Activated gamma-delta T cell (primary cell): ENCODE results near the gene SLC38A2.
"Not testable (repeated sequence)": the region's sequence is repeated elsewhere in the genome, so short reads cannot be mapped to it uniquely, and the experiment has no call there.

Experiments used
- DNase-seq: peaks from one replicate; lab custom pipeline; 2025; lab: John Stamatoyannopoulos, UW
- total RNA-seq, 2 donors: gene quantifications; one replicate each; lab custom pipeline; 2026; lab: John Stamatoyannopoulos, UW

SLC38A2 gene
- 450 to 578 reads per million in 2 donors for total RNA-seq

- DNase-seq, result peak; percentile 97
These were observed at the start of gene SLC38A2 for GRCh38 chr12:46372544-46373300. Gene SLC38A2, minus strand, starts transcription at chr12:46372773. Its CDS starts 1,480 bp downstream, at chr12:46371293.

- DNase-seq, result no peak
These were observed 47.1 kb upstream of the SLC38A2 start for GRCh38 chr12:46419675-46420074.

- DNase-seq, result no peak
These were observed 43.0 kb upstream of the SLC38A2 start for GRCh38 chr12:46415552-46415951.

- DNase-seq, result no peak
These were observed 42.2 kb upstream of the SLC38A2 start for GRCh38 chr12:46414591-46415268.

GRCh38 chr12:46413368-46413767 is 40.8 kb upstream of the SLC38A2 start:
- DNase-seq, result no peak

GRCh38 chr12:46412857-46413256 is 40.3 kb upstream of the SLC38A2 start:
- DNase-seq, result no peak

- no peak for DNase-seq
These were observed 37.9 kb upstream of the SLC38A2 start for GRCh38 chr12:46410495-46410894.

GRCh38 chr12:46409974-46410373 is 37.4 kb upstream of the SLC38A2 start:
- no peak for DNase-seq

GRCh38 chr12:46409342-46409741 is 36.8 kb upstream of the SLC38A2 start:
- DNase-seq, result no peak

GRCh38 chr12:46408441-46408840 is 35.9 kb upstream of the SLC38A2 start:
- no peak for DNase-seq

- no peak for DNase-seq
These were observed 34.8 kb upstream of the SLC38A2 start for GRCh38 chr12:46407361-46407760.

GRCh38 chr12:46406352-46407027 is 33.9 kb upstream of the SLC38A2 start:
- no peak for DNase-seq

GRCh38 chr12:46404733-46405132 is 32.2 kb upstream of the SLC38A2 start:
- DNase-seq, result no peak

- DNase-seq, result no peak
These were observed 31.7 kb upstream of the SLC38A2 start for GRCh38 chr12:46404225-46404631.

- no peak for DNase-seq
These were observed 31.1 kb upstream of the SLC38A2 start for GRCh38 chr12:46403719-46404070.

GRCh38 chr12:46402941-46403718 is 30.6 kb upstream of the SLC38A2 start:
- no peak for DNase-seq

- no peak for DNase-seq
These were observed 29.9 kb upstream of the SLC38A2 start for GRCh38 chr12:46402451-46402850.

GRCh38 chr12:46401662-46402061 is 29.1 kb upstream of the SLC38A2 start:
- DNase-seq, result no peak

GRCh38 chr12:46400406-46400805 is 27.8 kb upstream of the SLC38A2 start:
- no peak for DNase-seq

- not testable (repeated sequence) for DNase-seq
These were observed 27.1 kb upstream of the SLC38A2 start for GRCh38 chr12:46399461-46400248.

- DNase-seq, result no peak
These were observed 24.3 kb upstream of the SLC38A2 start for GRCh38 chr12:46396826-46397225.
